Central memory CD4-positive, alpha-beta T cell (primary cell): ENCODE results near the gene FGFBP2.
"Not testable (repeated sequence)": the region's sequence is repeated elsewhere in the genome, so short reads cannot be mapped to it uniquely, and the experiment has no call there.

Source experiments
- DNase-seq: peaks from one replicate; pipeline ENCODE4 v3.0.0; 2022

Gene FGFBP2

GRCh38 chr4:15929540-15929939, 33.4 kb downstream of the FGFBP2 start:
- DNase-seq: no peak

GRCh38 chr4:15928883-15929282, 34.1 kb downstream of the FGFBP2 start:
- DNase-seq: no peak

GRCh38 chr4:15926486-15926885, 36.5 kb downstream of the FGFBP2 start:
- no peak for DNase-seq

- DNase-seq: no peak
These were observed 37.1 kb downstream of the FGFBP2 start for GRCh38 chr4:15925830-15926229.

GRCh38 chr4:15921592-15921932, 41.4 kb downstream of the FGFBP2 start:
- no peak for DNase-seq

GRCh38 chr4:15920723-15921591, 42.0 kb downstream of the FGFBP2 start:
- DNase-seq: no peak

GRCh38 chr4:15918484-15919129, 44.4 kb downstream of the FGFBP2 start:
- DNase-seq: no peak

GRCh38 chr4:15917297-15917696, 45.7 kb downstream of the FGFBP2 start:
- no peak for DNase-seq

GRCh38 chr4:15916358-15916757, 46.6 kb downstream of the FGFBP2 start:
- not testable (repeated sequence) for DNase-seq

- DNase-seq: no peak
These were observed 48.2 kb downstream of the FGFBP2 start for GRCh38 chr4:15914736-15915135.

GRCh38 chr4:15914291-15914690, 48.7 kb downstream of the FGFBP2 start:
- no peak for DNase-seq

- no peak for DNase-seq
These were observed 49.4 kb downstream of the FGFBP2 start for GRCh38 chr4:15913631-15913970.

GRCh38 chr4:15912961-15913630, 49.9 kb downstream of the FGFBP2 start:
- no peak for DNase-seq

- DNase-seq: no peak
These were observed 50.7 kb downstream of the FGFBP2 start for GRCh38 chr4:15912236-15912635.
